WTC11 (cell line): ENCODE data around the gene H2AZ2.
"Not testable (repeated sequence)": the region's sequence is repeated elsewhere in the genome, so short reads cannot be mapped to it uniquely, and the experiment has no call there.

Experiments
- ERG ChIP-seq: fragments of 250-450 bp; sonication (Bioruptor Pico); IDR thresholded peaks from 2 replicates; pipeline ENCODE4 v1.8.0; 2021; ENCODE audit warnings: mild to moderate bottlenecking
- GTF2I ChIP-seq: fragments of 250-450 bp; sonication (Bioruptor Pico); conservative IDR thresholded peaks from 2 replicates; pipeline ENCODE4 v1.4.0; 2021; ENCODE audit warnings: mild to moderate bottlenecking
- JUN ChIP-seq: sonication (generic); formaldehyde crosslinking; IDR thresholded peaks from 2 replicates; pipeline ENCODE4 v1.8.0; 2023; ENCODE audit warnings: mild to moderate bottlenecking, missing genetic modification reagents
- MAX ChIP-seq: sonication (generic); formaldehyde crosslinking; IDR thresholded peaks from 2 replicates; pipeline ENCODE4 v1.8.0; 2022; ENCODE audit warnings: mild to moderate bottlenecking, missing genetic modification reagents
- NFE2L1 ChIP-seq: sonication (generic); formaldehyde crosslinking; IDR thresholded peaks from 2 replicates; pipeline ENCODE4 v1.8.1; 2023; ENCODE audit warnings: missing genetic modification reagents
- TEAD1 ChIP-seq: sonication (generic); formaldehyde crosslinking; IDR thresholded peaks from 2 replicates; pipeline ENCODE4 v1.8.0; 2022; ENCODE audit warnings: mild to moderate bottlenecking, missing genetic modification reagents
- ZNF232 ChIP-seq: sonication (generic); formaldehyde crosslinking; IDR thresholded peaks from 2 replicates; pipeline ENCODE4 v1.8.0; 2022; ENCODE audit warnings: mild to moderate bottlenecking, missing genetic modification reagents
- TF ChIP-seq, protein P1 (sequence below): fragments of 200-600 bp; IDR thresholded peaks from 2 replicates; pipeline ENCODE4 v1.8.0; 2022; ENCODE audit warnings: antibody characterized with exemption
- TF ChIP-seq, protein P2 (sequence below): sonication (generic); formaldehyde crosslinking; IDR thresholded peaks from 2 replicates; pipeline ENCODE4 v1.8.1; 2022; ENCODE audit warnings: mild to moderate bottlenecking, moderate library complexity, missing genetic modification reagents
- TF ChIP-seq, protein P3 (sequence below): fragments of 250-450 bp; sonication (Bioruptor Pico); IDR thresholded peaks from 2 replicates; pipeline ENCODE4 v1.9.0; 2021; ENCODE audit warnings: mild to moderate bottlenecking

- TF ChIP-seq, protein P1, sequence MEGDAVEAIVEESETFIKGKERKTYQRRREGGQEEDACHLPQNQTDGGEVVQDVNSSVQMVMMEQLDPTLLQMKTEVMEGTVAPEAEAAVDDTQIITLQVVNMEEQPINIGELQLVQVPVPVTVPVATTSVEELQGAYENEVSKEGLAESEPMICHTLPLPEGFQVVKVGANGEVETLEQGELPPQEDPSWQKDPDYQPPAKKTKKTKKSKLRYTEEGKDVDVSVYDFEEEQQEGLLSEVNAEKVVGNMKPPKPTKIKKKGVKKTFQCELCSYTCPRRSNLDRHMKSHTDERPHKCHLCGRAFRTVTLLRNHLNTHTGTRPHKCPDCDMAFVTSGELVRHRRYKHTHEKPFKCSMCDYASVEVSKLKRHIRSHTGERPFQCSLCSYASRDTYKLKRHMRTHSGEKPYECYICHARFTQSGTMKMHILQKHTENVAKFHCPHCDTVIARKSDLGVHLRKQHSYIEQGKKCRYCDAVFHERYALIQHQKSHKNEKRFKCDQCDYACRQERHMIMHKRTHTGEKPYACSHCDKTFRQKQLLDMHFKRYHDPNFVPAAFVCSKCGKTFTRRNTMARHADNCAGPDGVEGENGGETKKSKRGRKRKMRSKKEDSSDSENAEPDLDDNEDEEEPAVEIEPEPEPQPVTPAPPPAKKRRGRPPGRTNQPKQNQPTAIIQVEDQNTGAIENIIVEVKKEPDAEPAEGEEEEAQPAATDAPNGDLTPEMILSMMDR = not testable (repeated sequence)
- not testable (repeated sequence) for TF ChIP-seq ZNF232; TEAD1; JUN (CRISPR knock-in tag); GTF2I (CRISPR knock-in tag); MAX (CRISPR knock-in tag); ERG (CRISPR knock-in tag); NFE2L1 (CRISPR knock-in tag)
- TF ChIP-seq, protein P2, sequence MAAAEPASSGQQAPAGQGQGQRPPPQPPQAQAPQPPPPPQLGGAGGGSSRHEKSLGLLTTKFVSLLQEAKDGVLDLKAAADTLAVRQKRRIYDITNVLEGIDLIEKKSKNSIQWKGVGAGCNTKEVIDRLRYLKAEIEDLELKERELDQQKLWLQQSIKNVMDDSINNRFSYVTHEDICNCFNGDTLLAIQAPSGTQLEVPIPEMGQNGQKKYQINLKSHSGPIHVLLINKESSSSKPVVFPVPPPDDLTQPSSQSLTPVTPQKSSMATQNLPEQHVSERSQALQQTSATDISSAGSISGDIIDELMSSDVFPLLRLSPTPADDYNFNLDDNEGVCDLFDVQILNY (CRISPR knock-in tag) = not testable (repeated sequence)
- TF ChIP-seq, protein P3, sequence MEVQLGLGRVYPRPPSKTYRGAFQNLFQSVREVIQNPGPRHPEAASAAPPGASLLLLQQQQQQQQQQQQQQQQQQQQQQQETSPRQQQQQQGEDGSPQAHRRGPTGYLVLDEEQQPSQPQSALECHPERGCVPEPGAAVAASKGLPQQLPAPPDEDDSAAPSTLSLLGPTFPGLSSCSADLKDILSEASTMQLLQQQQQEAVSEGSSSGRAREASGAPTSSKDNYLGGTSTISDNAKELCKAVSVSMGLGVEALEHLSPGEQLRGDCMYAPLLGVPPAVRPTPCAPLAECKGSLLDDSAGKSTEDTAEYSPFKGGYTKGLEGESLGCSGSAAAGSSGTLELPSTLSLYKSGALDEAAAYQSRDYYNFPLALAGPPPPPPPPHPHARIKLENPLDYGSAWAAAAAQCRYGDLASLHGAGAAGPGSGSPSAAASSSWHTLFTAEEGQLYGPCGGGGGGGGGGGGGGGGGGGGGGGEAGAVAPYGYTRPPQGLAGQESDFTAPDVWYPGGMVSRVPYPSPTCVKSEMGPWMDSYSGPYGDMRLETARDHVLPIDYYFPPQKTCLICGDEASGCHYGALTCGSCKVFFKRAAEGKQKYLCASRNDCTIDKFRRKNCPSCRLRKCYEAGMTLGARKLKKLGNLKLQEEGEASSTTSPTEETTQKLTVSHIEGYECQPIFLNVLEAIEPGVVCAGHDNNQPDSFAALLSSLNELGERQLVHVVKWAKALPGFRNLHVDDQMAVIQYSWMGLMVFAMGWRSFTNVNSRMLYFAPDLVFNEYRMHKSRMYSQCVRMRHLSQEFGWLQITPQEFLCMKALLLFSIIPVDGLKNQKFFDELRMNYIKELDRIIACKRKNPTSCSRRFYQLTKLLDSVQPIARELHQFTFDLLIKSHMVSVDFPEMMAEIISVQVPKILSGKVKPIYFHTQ (CRISPR knock-in tag) = not testable (repeated sequence)
Observed at GRCh38 chr7:44842675-44843074, 5.2 kb downstream of the H2AZ2 start.
